Spleen (tissue), 11 donors: Measurements from ENCODE around the gene DMAC2. TPM values are rescaled to one million over a fixed set of nuclear protein-coding genes. Genes with fewer than 3 reads are reported as not detected.

Experiments
- DNase-seq: peaks from one replicate; pipeline ENCODE4 v3.0.0-alpha.2; 2020
- H3K27ac ChIP-seq, 8 donors: fragments of 200-600 bp; sonication (generic) in 7 of 8; 1 replicate in 4 of 8; 2 replicates in 4 of 8; pipeline versions ENCODE4 v1.5.0 to v1.8.0; 2016 to 2021; ENCODE audit warnings: inconsistent platforms in 4 of 8, mild to moderate bottlenecking in 4 of 8, moderate library complexity in 1 of 8
- H3K27me3 ChIP-seq, 7 donors: fragments of 200-600 bp; sonication (generic) in 6 of 7; replicated peaks in 1 of 7; 1 replicate in 4 of 7; 2 replicates in 3 of 7; pipeline versions ENCODE4 v1.5.0 to v1.8.0; 2016 to 2021; ENCODE audit warnings: inconsistent platforms in 3 of 7, mild to moderate bottlenecking in 1 of 7
- H3K36me3 ChIP-seq, 6 donors: fragments of 200-600 bp; sonication (generic) in 5 of 6; 1 replicate in 4 of 6; 2 replicates in 2 of 6; pipeline versions ENCODE4 v1.5.0 to v1.8.0; 2016 to 2021; ENCODE audit warnings: inconsistent platforms in 2 of 6
- H3K4me1 ChIP-seq, 6 donors: fragments of 200-600 bp; sonication (generic) in 5 of 6; 1 replicate in 3 of 6; 2 replicates in 3 of 6; pipeline versions ENCODE4 v1.5.0 to v1.8.0; 2016 to 2021; ENCODE audit warnings: inconsistent platforms in 3 of 6
- H3K4me3 ChIP-seq, 8 donors: fragments of 200-600 bp; sonication (generic) in 7 of 8; 1 replicate in 4 of 8; 2 replicates in 4 of 8; pipeline versions ENCODE4 v1.5.0 to v1.8.0; 2016 to 2021; ENCODE audit warnings: inconsistent platforms in 4 of 8, mild to moderate bottlenecking in 4 of 8, moderate library complexity in 2 of 8
- H3K9me3 ChIP-seq, 8 donors: fragments of 200-600 bp; sonication (generic) in 7 of 8; 1 replicate in 4 of 8; 2 replicates in 4 of 8; pipeline versions ENCODE4 v1.5.0 to v1.8.0; 2016 to 2021; ENCODE audit warnings: inconsistent platforms in 4 of 8
- CTCF ChIP-seq, 11 experiments: fragments of 200-600 bp in 7 of 11; fragments of 450-650 bp in 4 of 11; sonication (generic) in 4 of 11; IDR thresholded peaks in 8 of 11; conservative IDR thresholded peaks in 3 of 11; 1 replicate in 7 of 11; 2 replicates in 4 of 11; pipeline versions ENCODE4 v1.4.0 to v1.8.0; 2016 to 2021; ENCODE audit warnings: antibody characterized with exemption in 11 of 11, inconsistent platforms in 4 of 11, mild to moderate bottlenecking in 1 of 11
- POLR2A ChIP-seq, 3 donors: fragments of 450-650 bp; IDR thresholded peaks; one replicate each; pipeline ENCODE4 v1.5.1; 2017; ENCODE audit warnings: antibody characterized with exemption in 3 of 3, mild to moderate bottlenecking in 1 of 3
- POLR2AphosphoS5 ChIP-seq, 3 donors: sonication (generic); formaldehyde crosslinking; IDR thresholded peaks; one replicate each; pipeline ENCODE4 v1.5.1; 2017; ENCODE audit warnings: antibody characterized with exemption in 3 of 3
- WGBS, 5 donors: extraction: QIAGEN DNeasy Blood & Tissue Kit in 3 of 5; methylation state at CpG; one replicate each; pipeline versions ENCODE4 v1.1.5 to v1.1.7; 2013 to 2018; 5-methylcytosine and 5-hydroxymethylcytosine counted together
- intact Hi-C: fragments of 100-400 bp; cut with DNase I; formaldehyde crosslinking; loops from one replicate; pipeline ENCODE4 v1.15.0; 2023; ENCODE audit warnings: low total_unique reads
- polyA plus RNA-seq, 3 donors: library from polyadenylated mRNA; stranded (reverse); fragments of 200-250 nt; gene quantifications; one replicate each; pipeline ENCODE4 v1.2.1, GENCODE V29; 2013
- total RNA-seq, 7 donors: library from RNA; depleted of rRNA in 3 of 7; stranded (reverse); fragments of >200 nt in 3 of 7; fragmentation: NEBNext Ultra II Directional in 4 of 7; extraction: Animal tissue kit (Norgen Biotek cat#: 25700) in 4 of 7; gene quantifications; one replicate each; pipeline versions ENCODE4 v1.1.0 to v1.2.1, GENCODE V29; 2016 to 2021
- donor health status: healthy with polysubstance abuse.
- donor health status: DM: no; HTN: no; CAD: no; lungs with moderate emphysema.
- donor health status: DM: no; HTN: no; CAD: no.
- donor health status: Bipolar disorder and iron deficiency.
- donor health status: healthy.
- donor health status: DM: no; HTN: no; CAD: no.
- donor health status: DM: yes; HTN: yes; CAD: no.

Gene DMAC2
- total and polyA plus RNA-seq, 10 donors, result 19.2 to 36.5 (median 30.1) TPM

GRCh38 chr19:41479757-41480191 lies 40.1 kb upstream of the DMAC2 start:
- Histone ChIP-seq H3K9me3 (no peaks in the 10 kb centered on the region), H3K27me3 (peaks cover 0 to 28% (median 0%) of the 10 kb centered on the region in 7 donors), H3K36me3 (no peaks in the 10 kb centered on the region), H3K27ac (peak overlapping the region in 7 of 8 donors; percentile 71 to 86 (median 79)), H3K4me1 (peaks cover 0 to 31% (median 7%) of the 10 kb centered on the region in 6 donors), H3K4me3 (peak overlapping the region in 2 of 8 donors; percentile 2 to 21)
- intact Hi-C loops, result no loop called here
- TF ChIP-seq POLR2A (IDR thresholded peaks at IDR 0.05) (no peak), CTCF (IDR thresholded peaks at IDR 0.05 in 8 of 11, conservative IDR thresholded peaks at IDR 0.05 in 3 of 11) (no peak), POLR2AphosphoS5 (IDR thresholded peaks at IDR 0.05) (peak in 2 of 3 donors; percentile 42 to 78)
- peak; percentile 74 for DNase-seq
- 56 to 67% (median 62%) methylated on average over 8 of the region's 8 CpGs for WGBS, 5 donors

- peaks cover 0 to 27% (median 0%) of the 10 kb centered on the region in 7 donors for H3K27me3 ChIP-seq
- H3K9me3 ChIP-seq, result no peaks in the 10 kb centered on the region
- intact Hi-C loops, result no loop called here
- peak overlapping the region in 7 of 8 donors; percentile 71 to 86 (median 79) for H3K27ac ChIP-seq
- TF ChIP-seq POLR2AphosphoS5 (IDR thresholded peaks at IDR 0.05) (peak in 2 of 3 donors; percentile 52 to 78), POLR2A (IDR thresholded peaks at IDR 0.05) (peak in 1 of 3 donors; percentile 68), CTCF (IDR thresholded peaks at IDR 0.05 in 8 of 11, conservative IDR thresholded peaks at IDR 0.05 in 3 of 11) (no peak)
- H3K36me3 ChIP-seq, result no peaks in the 10 kb centered on the region
- DNase-seq, result peak; percentile 27
- WGBS, 5 donors, result 51 to 62% (median 56%) methylated on average over 15 of the region's 15 CpGs
- H3K4me1 ChIP-seq, result peaks cover 0 to 31% (median 7%) of the 10 kb centered on the region in 6 donors
- peak overlapping the region; percentile 1 to 60 (median 15) for H3K4me3 ChIP-seq
These were observed 39.4 kb upstream of the DMAC2 start for GRCh38 chr19:41478875-41479756.

GRCh38 chr19:41478171-41478570 lies 38.5 kb upstream of the DMAC2 start:
- Histone ChIP-seq H3K4me3 (peak overlapping the region; percentile 1 to 60 (median 15)), H3K27me3 (peaks cover 0 to 30% (median 0%) of the 10 kb centered on the region in 7 donors), H3K9me3 (no peaks in the 10 kb centered on the region), H3K4me1 (peaks cover 0 to 31% (median 7%) of the 10 kb centered on the region in 6 donors), H3K36me3 (no peaks in the 10 kb centered on the region), H3K27ac (peak overlapping the region in 7 of 8 donors; percentile 51 to 86 (median 79))
- intact Hi-C loops, result no loop called here
- DNase-seq, result peak; percentile 17
- TF ChIP-seq CTCF (IDR thresholded peaks at IDR 0.05 in 8 of 11, conservative IDR thresholded peaks at IDR 0.05 in 3 of 11) (no peak), POLR2A (IDR thresholded peaks at IDR 0.05) (no peak), POLR2AphosphoS5 (IDR thresholded peaks at IDR 0.05) (no peak)
- 48 to 76% (median 60%) methylated on average over 8 of the region's 8 CpGs for WGBS, 5 donors

GRCh38 chr19:41476583-41476982 lies 36.9 kb upstream of the DMAC2 start:
- no peaks in the 10 kb centered on the region for H3K36me3 ChIP-seq
- H3K27ac ChIP-seq, result peak overlapping the region in 5 of 8 donors; percentile 3 to 15 (median 6)

More at GRCh38 chr19:41476583-41476982, 36.9 kb upstream of the DMAC2 start:
- no peak for DNase-seq
- TF ChIP-seq POLR2A (IDR thresholded peaks at IDR 0.05) (no peak), CTCF (IDR thresholded peaks at IDR 0.05 in 8 of 11, conservative IDR thresholded peaks at IDR 0.05 in 3 of 11) (no peak), POLR2AphosphoS5 (IDR thresholded peaks at IDR 0.05) (no peak)
- peaks cover 0 to 32% (median 0%) of the 10 kb centered on the region in 7 donors for H3K27me3 ChIP-seq
- no peaks in the 10 kb centered on the region for H3K9me3 ChIP-seq
- H3K4me3 ChIP-seq, result no peak overlapping the region
- intact Hi-C loops, result no loop called here
- peaks cover 0 to 31% (median 7%) of the 10 kb centered on the region in 6 donors for H3K4me1 ChIP-seq
